PC-9 (cell line): ENCODE data around the gene NPHS1.

ENCODE experiments used
- EZH2 ChIP-seq: fragments of 200-600 bp; sonication (generic); IDR thresholded peaks from 2 replicates; pipeline ENCODE4 v1.8.0; 2017; ENCODE audit warnings: antibody characterized with exemption, low read depth
- TF ChIP-seq, protein P1 (sequence below): fragments of 200-600 bp; sonication (generic); conservative IDR thresholded peaks from 2 replicates; pipeline ENCODE4 v1.6.1; 2017; ENCODE audit warnings: mixed run types, antibody characterized with exemption, mild to moderate bottlenecking, moderate library complexity

- TF ChIP-seq, protein P1, sequence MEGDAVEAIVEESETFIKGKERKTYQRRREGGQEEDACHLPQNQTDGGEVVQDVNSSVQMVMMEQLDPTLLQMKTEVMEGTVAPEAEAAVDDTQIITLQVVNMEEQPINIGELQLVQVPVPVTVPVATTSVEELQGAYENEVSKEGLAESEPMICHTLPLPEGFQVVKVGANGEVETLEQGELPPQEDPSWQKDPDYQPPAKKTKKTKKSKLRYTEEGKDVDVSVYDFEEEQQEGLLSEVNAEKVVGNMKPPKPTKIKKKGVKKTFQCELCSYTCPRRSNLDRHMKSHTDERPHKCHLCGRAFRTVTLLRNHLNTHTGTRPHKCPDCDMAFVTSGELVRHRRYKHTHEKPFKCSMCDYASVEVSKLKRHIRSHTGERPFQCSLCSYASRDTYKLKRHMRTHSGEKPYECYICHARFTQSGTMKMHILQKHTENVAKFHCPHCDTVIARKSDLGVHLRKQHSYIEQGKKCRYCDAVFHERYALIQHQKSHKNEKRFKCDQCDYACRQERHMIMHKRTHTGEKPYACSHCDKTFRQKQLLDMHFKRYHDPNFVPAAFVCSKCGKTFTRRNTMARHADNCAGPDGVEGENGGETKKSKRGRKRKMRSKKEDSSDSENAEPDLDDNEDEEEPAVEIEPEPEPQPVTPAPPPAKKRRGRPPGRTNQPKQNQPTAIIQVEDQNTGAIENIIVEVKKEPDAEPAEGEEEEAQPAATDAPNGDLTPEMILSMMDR: no peak
- TF ChIP-seq EZH2: no peak
Measured at GRCh38 chr19:35791814-35792279, 60.5 kb downstream of the NPHS1 start.
